IPS-18a (cell line): ENCODE measurements around the gene AHDC1.

Experiments
- H3K27ac ChIP-seq: one replicate; pipeline ENCODE4 v1.5.1; 2013; ENCODE audit warnings: low read length
- H3K27me3 ChIP-seq: one replicate; pipeline ENCODE4 v1.6.1; 2013; ENCODE audit warnings: mild to moderate bottlenecking, low read length; ENCODE audit not compliant: control insufficient read depth, insufficient read depth
- H3K36me3 ChIP-seq: one replicate; pipeline ENCODE4 v1.6.1; 2013; ENCODE audit warnings: low read depth, low read length; ENCODE audit not compliant: control insufficient read depth
- H3K4me1 ChIP-seq: one replicate; pipeline ENCODE4 v1.6.1; 2013; ENCODE audit warnings: low read depth, low read length; ENCODE audit not compliant: control insufficient read depth
- H3K4me3 ChIP-seq: one replicate; pipeline ENCODE4 v1.5.1; 2013; ENCODE audit warnings: low read length
- H3K9ac ChIP-seq: one replicate; pipeline ENCODE4 v1.6.1; 2013; ENCODE audit warnings: mild to moderate bottlenecking, low read length, moderate library complexity
- H3K9me3 ChIP-seq: one replicate; pipeline ENCODE4 v1.6.1; 2013; ENCODE audit warnings: low read depth, low read length; ENCODE audit not compliant: control insufficient read depth

AHDC1 gene

GRCh38 chr1:27491748-27492700, 111.9 kb downstream of the AHDC1 start:
- no peak overlapping the region for H3K9ac ChIP-seq

GRCh38 chr1:27489973-27490741, 113.8 kb downstream of the AHDC1 start, which contains the start of gene WASF2:
Gene WASF2 (minus strand): TSS chr1:27490167. CDS start chr1:27428890, 61,277 bp downstream.
- no peaks in the 10 kb centered on the region for H3K36me3 ChIP-seq
- H3K9ac ChIP-seq: peak within 1 kb of the TSS; percentile 95
- no peaks in the 10 kb centered on the region for H3K9me3 ChIP-seq
- no peaks in the 10 kb centered on the region for H3K27me3 ChIP-seq
- H3K27ac ChIP-seq: peak within 1 kb of the TSS; percentile 99
- H3K4me3 ChIP-seq: peak within 1 kb of the TSS; percentile 77
- peaks cover 16% of the 10 kb centered on the region for H3K4me1 ChIP-seq

More at GRCh38 chr1:27491748-27492700, 111.9 kb downstream of the AHDC1 start:
- peaks cover 20% of the 10 kb centered on the region for H3K4me1 ChIP-seq
- no peaks in the 10 kb centered on the region for H3K9me3 ChIP-seq
- H3K36me3 ChIP-seq: no peaks in the 10 kb centered on the region
- no peaks in the 10 kb centered on the region for H3K27me3 ChIP-seq
- no peak overlapping the region for H3K4me3 ChIP-seq
- H3K27ac ChIP-seq: no peak overlapping the region

- peaks cover 16% of the 10 kb centered on the region for H3K4me1 ChIP-seq
- no peaks in the 10 kb centered on the region for H3K9me3 ChIP-seq
- H3K36me3 ChIP-seq: no peaks in the 10 kb centered on the region
- H3K4me3 ChIP-seq: peak overlapping the region; percentile 77
- H3K27me3 ChIP-seq: no peaks in the 10 kb centered on the region
- no peak overlapping the region for H3K27ac ChIP-seq
- H3K9ac ChIP-seq: peak overlapping the region; percentile 95
Measured at GRCh38 chr1:27489501-27489972, 114.4 kb downstream of the AHDC1 start.

- Histone ChIP-seq H3K27ac (no peak overlapping the region), H3K4me3 (peak overlapping the region; percentile 77), H3K4me1 (peaks cover 16% of the 10 kb centered on the region), H3K9me3 (no peaks in the 10 kb centered on the region), H3K9ac (peak overlapping the region; percentile 12), H3K36me3 (no peaks in the 10 kb centered on the region), H3K27me3 (no peaks in the 10 kb centered on the region)
Measured at GRCh38 chr1:27487966-27488884, 115.7 kb downstream of the AHDC1 start.

- no peaks in the 10 kb centered on the region for H3K9me3 ChIP-seq
- H3K4me1 ChIP-seq: peaks cover 13% of the 10 kb centered on the region
- H3K27ac ChIP-seq: no peak overlapping the region
Measured at GRCh38 chr1:27485363-27485762, 118.6 kb downstream of the AHDC1 start.

More at GRCh38 chr1:27485363-27485762, 118.6 kb downstream of the AHDC1 start:
- no peaks in the 10 kb centered on the region for H3K27me3 ChIP-seq
- H3K36me3 ChIP-seq: no peaks in the 10 kb centered on the region
- H3K4me3 ChIP-seq: no peak overlapping the region
- H3K9ac ChIP-seq: no peak overlapping the region
